ENCODE measurements around the gene SDC3. TPM values are rescaled to one million over a fixed set of nuclear protein-coding genes. Genes with fewer than 3 reads are reported as not detected.

SDC3 gene
- total RNA-seq, 2 donors from 2014 or later: 94.1 to 143 TPM

- Mint-ChIP-seq H3K4me1 (peaks cover 28% of the 10 kb centered on the region), H3K4me3 (no peak overlapping the region), H3K27me3 (ENCODE audit: insufficient read depth) (no peaks in the 10 kb centered on the region), H3K9me3 (no peaks in the 10 kb centered on the region), H3K27ac (no peak overlapping the region), H3K36me3 (ENCODE audit: low read depth) (peaks cover 5% of the 10 kb centered on the region)
- H3K27me3 ChIP-seq (ENCODE audit: control insufficient read depth, insufficient read depth, low read length, poor library complexity, severe bottlenecking): no peaks in the 10 kb centered on the region
- H3K9me3 ChIP-seq (ENCODE audit: control insufficient read depth, low read length): no peaks in the 10 kb centered on the region
- no peak for DNase-seq
- H3K4me3 ChIP-seq (ENCODE audit: low read length): no peak overlapping the region
- no peak overlapping the region for H3K27ac ChIP-seq (ENCODE audit: low read depth, low read length)
- WGBS, 2 experiments (ENCODE audit: insufficient coverage in 1 of 2, insufficient read length in 1 of 2): 86 to 95% methylated on average over 4 to 9 of the region's 10 CpGs
- no peak for TF ChIP-seq CTCF (conservative IDR thresholded peaks at IDR 0.05)
- H3K9ac ChIP-seq (ENCODE audit: extremely low read depth, low read length, poor library complexity, severe bottlenecking): no peak overlapping the region
- peaks cover 4% of the 10 kb centered on the region for H3K4me1 ChIP-seq (ENCODE audit: control insufficient read depth, insufficient read depth, low read length)
- no peaks in the 10 kb centered on the region for H3K36me3 ChIP-seq (ENCODE audit: control insufficient read depth, insufficient read depth, low read length)
Measured at GRCh38 chr1:30890502-30891226, 17.9 kb downstream of the SDC3 start.

- peaks cover 4% of the 10 kb centered on the region for H3K4me1 ChIP-seq (ENCODE audit: control insufficient read depth, insufficient read depth, low read length)
- 94 to 99% methylated on average over 5 of the region's 5 CpGs for WGBS, 2 experiments (ENCODE audit: insufficient coverage in 1 of 2, insufficient read length in 1 of 2)
- H3K27me3 ChIP-seq (ENCODE audit: control insufficient read depth, insufficient read depth, low read length, poor library complexity, severe bottlenecking): no peaks in the 10 kb centered on the region
- H3K9me3 Mint-ChIP-seq: no peaks in the 10 kb centered on the region
- no peaks in the 10 kb centered on the region for H3K9me3 ChIP-seq (ENCODE audit: control insufficient read depth, low read length)
- no peaks in the 10 kb centered on the region for H3K36me3 ChIP-seq (ENCODE audit: control insufficient read depth, insufficient read depth, low read length)
- no peaks in the 10 kb centered on the region for H3K27me3 Mint-ChIP-seq (ENCODE audit: insufficient read depth)
- H3K4me3 ChIP-seq (ENCODE audit: low read length): no peak overlapping the region
- no peak overlapping the region for H3K27ac ChIP-seq (ENCODE audit: low read depth, low read length)
- no peak overlapping the region for H3K4me3 Mint-ChIP-seq
- peaks cover 21% of the 10 kb centered on the region for H3K4me1 Mint-ChIP-seq
- DNase-seq: no peak
- H3K27ac Mint-ChIP-seq: no peak overlapping the region
- TF ChIP-seq CTCF (conservative IDR thresholded peaks at IDR 0.05): no peak
- H3K9ac ChIP-seq (ENCODE audit: extremely low read depth, low read length, poor library complexity, severe bottlenecking): no peak overlapping the region
- H3K36me3 Mint-ChIP-seq (ENCODE audit: low read depth): peaks cover 5% of the 10 kb centered on the region
Measured at GRCh38 chr1:30889511-30889910, 19.0 kb downstream of the SDC3 start.

- no peaks in the 10 kb centered on the region for H3K27me3 Mint-ChIP-seq (ENCODE audit: insufficient read depth)
- TF ChIP-seq CTCF (conservative IDR thresholded peaks at IDR 0.05): no peak
- WGBS, 2 experiments (ENCODE audit: insufficient coverage in 1 of 2, insufficient read length in 1 of 2): 87 to 94% methylated on average over 3 of the region's 3 CpGs
- peaks cover 4% of the 10 kb centered on the region for H3K4me1 ChIP-seq (ENCODE audit: control insufficient read depth, insufficient read depth, low read length)
- H3K27ac ChIP-seq (ENCODE audit: low read depth, low read length): no peak overlapping the region
- no peak overlapping the region for H3K9ac ChIP-seq (ENCODE audit: extremely low read depth, low read length, poor library complexity, severe bottlenecking)
- no peak overlapping the region for H3K4me3 ChIP-seq (ENCODE audit: low read length)
- H3K36me3 Mint-ChIP-seq (ENCODE audit: low read depth): peaks cover 4% of the 10 kb centered on the region
- H3K36me3 ChIP-seq (ENCODE audit: control insufficient read depth, insufficient read depth, low read length): no peaks in the 10 kb centered on the region
- no peaks in the 10 kb centered on the region for H3K27me3 ChIP-seq (ENCODE audit: control insufficient read depth, insufficient read depth, low read length, poor library complexity, severe bottlenecking)
- no peak overlapping the region for H3K27ac Mint-ChIP-seq
- peaks cover 20% of the 10 kb centered on the region for H3K4me1 Mint-ChIP-seq
- H3K9me3 ChIP-seq (ENCODE audit: control insufficient read depth, low read length): no peaks in the 10 kb centered on the region
- no peaks in the 10 kb centered on the region for H3K9me3 Mint-ChIP-seq
- no peak for DNase-seq
- H3K4me3 Mint-ChIP-seq: no peak overlapping the region
Measured at GRCh38 chr1:30888975-30889374, 19.6 kb downstream of the SDC3 start.

Measured in endodermal cell (in vitro differentiated cells).